NCI-H446 treated with DMSO at 0.1 percent for 48 hours (cell line): ENCODE data around the gene F13A1.

Experiments used
- DNase-seq: peaks from one replicate; lab custom pipeline; 2025; lab: John Stamatoyannopoulos, UW

The F13A1 gene

DNA sequence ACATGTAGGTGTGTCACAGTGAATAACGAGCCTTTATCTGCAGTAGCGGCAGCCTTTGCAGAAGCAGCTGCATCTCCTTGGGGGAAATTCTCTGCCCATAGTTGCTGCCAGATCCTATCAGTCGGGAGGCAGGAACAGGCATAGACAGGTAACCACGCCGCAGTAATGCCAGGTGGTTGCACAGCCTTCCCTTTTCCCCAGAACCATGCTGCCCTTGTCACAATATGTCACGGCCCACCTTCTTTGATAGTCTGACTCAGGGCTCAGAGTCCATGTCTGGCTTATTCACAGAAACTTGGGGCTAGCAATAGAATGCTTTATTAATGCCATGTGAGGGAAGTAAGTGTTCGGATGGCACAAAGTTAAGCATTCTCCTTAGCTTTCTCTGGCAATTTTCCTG is 76.6 kb downstream of the F13A1 start:
- no peak for DNase-seq

DNA sequence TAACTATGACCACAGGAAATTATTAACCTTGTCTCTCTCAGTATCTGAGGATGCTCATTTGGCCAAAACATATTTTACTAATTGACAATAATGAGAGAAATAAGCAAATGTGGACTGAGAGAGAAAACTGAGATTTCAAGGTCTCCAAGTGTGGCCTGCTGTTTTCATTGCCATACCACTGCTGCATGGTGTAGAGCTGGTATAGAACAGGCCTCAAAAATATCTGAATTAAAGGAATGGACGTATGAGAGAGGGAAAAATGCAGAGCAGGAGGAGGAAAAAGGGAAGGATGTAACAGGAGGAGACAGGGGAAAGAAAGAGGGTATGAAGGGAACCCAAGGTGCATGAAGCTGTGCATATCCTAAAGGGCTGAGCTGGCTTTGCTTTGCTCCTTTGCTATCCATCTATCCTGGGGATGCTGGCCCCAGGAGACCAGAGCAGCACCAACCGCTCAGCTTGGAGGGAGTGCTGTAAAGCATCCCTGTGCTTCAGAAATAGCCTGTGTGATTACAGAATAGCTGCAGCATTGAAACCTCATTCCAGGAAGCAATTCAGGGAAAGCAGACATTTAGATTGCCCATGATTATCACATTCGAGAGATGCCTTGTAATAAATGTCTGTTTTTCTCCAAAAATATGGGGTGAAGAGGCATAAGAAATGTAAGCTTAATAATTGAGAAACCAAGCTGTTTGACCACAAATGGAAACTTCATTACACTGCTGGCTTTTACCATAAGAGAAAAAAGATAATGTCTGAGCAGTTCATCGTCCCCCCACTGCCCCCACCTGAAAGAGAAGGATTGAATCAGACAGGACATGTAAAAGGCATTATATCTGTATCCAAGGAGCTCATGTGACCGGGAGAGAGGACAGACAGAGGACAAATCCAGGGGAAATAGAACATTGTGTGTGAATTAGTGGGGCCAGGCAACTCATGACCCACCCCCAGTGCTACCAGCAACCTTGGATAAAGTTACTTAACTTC is 80.6 kb downstream of the F13A1 start:
- DNase-seq = no peak

DNA sequence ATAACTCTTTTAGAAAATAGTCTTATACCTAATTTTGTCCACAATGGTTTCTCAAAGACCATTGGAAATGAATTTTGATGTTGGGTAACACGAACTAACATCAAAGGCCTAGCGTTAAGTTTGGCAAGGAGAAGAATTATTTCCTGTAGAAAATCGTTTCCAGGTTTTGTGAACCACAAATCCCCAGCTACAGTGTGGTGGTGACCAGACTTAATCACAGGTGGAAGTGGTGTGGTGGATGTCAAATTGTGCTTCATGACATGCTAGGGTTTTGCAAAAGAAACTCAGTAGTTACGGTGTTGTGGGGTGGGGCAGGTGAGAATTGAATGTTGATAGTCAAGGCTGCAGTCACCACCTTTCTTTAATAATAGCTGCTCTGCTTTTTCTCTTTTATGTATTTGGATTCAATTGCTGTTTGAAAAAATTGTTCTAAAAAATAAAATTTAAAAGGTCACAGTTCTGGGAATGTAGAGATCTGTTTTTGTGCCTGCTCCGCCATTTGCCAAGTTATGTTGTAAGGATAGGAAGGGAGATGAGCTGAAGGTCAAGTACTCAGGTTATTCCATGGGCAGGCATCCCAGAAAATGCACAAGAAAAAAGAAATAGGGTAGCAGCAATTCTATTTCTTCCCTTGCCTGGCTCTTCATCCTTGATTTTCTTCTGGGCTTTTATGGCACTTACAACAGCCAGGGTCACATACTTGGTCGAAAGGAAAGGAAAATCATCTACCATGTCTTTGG is 83.6 kb downstream of the F13A1 start:
- DNase-seq = no peak

DNA sequence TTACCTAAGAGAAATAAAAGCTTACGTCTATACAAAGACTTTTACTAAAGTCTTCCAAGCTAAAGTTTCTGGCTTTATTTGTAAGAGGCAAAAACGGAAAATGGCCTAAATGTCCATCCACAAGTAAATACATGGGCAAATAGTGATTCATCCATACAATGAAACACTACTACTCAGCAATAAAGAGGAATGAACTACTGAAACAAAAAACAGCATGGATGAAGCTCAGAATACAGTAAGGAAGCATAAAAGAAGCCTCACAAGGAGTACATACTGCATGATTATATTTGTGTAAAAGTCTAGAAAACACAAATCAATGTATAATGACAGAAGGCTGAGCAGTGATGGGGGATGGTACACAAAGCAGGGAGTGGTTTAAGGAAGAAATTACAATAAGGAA is 84.7 kb downstream of the F13A1 start:
- no peak for DNase-seq

DNA sequence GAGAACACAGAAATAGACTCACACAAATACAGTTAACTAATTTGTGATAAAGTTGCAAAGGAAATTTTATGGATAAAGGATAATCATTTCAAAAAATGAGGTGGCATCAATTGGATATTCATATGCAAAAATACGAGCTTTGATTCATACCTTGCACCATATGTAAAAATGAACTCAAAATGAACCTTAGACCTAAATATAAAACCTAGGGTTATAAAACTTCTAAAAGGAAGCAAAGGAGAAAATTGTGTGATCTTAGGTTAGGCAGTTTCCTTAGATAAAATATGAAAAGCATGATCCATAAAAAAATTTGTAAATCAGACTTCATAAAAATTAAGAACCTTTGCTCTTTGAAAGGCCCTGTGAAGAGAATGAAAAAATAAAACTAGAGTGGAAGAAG is 85.5 kb downstream of the F13A1 start:
- DNase-seq = no peak

DNA sequence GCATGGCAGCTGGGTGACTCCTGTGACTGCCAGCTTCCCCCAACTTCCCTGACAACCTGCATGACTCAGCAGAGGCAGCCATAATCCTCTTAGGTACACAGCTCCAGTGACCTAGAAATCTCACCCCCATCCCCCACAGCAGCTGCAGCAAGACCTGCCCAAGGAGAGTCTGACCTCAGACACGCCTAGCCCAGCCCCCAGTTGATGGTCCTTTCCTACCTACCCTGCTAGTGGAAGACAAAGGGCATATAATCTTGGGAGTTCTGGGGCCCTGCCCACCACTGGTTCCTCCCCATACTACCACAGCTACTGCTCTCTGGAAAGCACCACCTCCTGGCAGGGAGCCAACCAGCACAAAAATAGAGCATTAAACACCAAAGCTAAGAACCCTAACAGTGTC is 90.2 kb downstream of the F13A1 start:
- no peak for DNase-seq

DNA sequence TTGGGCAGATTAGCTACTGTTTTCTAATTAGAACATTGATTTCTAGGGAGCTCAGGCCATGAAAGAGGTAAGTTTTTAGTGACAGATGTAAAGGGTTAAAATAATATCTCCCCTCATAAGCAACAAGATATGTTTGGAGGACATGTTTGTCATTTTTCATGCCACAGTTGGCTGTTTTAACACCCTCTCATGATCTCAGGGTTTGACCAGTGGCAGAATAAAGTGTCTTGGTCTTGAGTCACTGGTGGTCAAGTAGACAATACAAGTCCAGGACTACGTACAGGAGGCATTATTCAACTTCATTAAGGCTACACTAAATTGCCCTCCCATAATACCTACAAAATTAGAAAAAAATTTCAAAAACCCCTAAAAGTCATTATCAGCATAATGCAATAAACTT is 92.6 kb downstream of the F13A1 start:
- no peak for DNase-seq

DNA sequence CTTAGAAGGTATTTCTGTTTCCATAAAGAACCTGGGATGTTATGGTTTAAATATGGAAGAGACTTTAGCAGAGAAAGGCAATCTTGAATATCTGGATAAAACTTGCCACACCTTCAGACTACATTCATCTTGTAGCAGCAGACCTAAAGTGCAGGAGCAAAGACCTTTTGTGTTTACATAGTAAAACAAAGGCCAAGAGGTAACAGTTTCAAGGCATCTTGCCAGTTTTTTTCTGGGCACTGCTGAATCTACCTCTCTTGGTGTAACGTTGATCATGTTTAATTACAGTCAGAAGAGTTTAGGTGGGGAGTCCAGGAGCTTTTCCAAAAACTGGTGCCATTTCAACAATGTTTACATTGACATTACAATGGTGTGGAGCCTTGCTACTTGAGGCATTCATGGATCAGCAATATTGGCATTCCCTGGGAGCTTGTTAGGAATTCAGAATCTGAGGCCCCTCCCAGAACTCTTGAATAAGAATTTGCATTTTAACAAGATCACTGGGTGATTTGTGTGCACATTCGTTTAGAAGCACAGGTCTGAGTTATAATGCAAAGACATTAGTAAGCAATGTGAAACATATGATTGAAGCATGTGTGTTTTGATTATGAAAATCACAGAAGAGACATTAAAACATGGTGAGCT is 94.5 kb downstream of the F13A1 start:
- DNase-seq = no peak

DNA sequence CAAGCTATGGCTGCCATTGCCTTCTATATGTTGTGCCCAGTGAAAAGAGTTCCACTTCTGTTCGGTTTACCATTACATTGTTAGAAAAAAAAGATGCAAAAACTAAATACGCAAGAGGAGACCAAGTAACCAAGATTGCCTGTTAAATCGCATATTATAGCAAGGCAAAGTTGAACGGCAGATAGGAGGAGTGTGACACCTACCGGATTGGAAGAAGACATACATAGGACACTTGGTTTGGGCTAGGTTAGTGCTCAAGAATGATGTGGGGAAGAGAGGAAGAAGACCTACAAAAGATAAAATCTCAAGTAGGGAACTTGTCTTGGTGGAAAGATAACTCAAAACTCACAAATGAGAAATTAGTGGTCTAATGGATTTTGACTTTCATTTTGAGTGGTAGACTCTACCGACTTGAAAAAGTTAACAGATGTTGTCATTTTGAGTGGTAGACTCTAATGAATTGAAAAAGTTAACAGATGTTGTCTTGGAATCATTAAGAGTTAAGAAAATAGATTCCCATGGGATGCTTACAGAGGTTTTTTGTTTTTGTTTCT is 95.5 kb downstream of the F13A1 start:
- DNase-seq = no peak

DNA sequence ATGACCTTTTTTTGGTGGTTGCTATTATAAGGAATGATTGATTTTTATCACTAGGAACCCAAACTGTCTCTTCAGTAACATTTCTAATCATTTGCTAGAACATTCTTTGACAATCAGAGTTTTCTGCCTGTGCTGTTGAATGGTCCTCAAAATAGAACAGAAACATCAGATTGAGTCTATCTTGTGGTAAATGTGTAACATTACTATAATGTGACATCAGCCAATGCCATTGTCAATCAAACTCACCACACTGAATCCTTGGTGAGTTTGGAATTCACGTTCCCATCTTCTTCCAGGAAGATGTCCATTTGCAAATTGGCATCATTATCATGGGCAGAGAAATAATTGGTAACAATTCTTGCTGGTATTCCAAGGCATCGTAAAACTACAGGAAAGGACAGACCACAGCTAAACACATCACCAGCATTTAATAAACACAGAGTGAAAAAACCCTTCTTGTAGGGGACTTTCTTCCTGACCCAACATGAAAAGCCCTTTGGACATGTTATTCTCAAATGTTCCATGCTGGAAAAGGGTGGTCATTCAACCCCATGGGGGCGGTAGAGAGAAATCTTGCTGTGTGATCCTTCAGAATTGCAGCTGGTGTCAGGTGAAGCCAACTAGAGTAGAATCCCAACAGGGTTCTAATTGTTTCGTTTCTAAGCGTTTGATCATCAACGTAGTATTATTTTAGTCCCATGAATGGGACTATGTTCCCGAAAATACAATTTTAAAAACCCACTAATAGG is 98.5 kb downstream of the F13A1 start:
- DNase-seq = no peak

DNA sequence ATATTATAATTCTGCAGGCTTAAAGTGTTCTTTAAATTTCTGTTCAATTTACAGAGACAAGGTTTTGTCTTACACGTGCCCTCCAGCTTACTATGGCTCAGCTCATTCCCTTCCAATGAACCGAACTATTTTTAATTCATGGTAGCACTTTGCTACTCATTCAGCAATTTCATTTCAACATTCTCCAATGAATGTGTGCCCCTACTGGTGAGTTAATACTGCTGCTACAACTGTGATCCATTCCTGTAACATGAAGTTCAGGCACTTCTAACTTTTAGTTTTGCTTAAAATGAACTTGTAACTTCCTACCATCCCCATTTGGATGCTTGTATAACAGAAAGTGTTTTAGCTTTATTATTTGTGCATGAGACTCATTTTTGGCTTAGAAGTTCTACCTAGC is 99.7 kb downstream of the F13A1 start:
- no peak for DNase-seq

DNA sequence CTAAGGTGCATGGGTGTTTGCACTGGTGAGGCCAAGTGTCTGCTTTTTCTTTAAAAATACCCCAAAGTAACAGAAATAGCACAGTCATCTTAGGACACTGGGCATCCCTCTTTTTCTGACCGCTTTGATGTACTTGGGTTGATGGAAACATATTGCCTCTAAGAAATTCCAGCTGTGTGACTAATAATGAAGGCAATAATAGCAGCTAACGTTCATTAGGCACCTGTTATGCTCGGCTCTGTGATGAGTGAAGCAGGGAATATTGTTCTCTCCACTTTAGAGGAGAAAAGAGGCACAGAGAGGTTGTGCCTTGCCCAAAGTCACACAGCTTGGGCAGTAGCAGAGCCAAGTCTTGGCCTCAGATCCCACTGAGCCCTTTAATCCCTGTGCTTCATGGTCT is 100.7 kb downstream of the F13A1 start:
- DNase-seq = no peak

DNA sequence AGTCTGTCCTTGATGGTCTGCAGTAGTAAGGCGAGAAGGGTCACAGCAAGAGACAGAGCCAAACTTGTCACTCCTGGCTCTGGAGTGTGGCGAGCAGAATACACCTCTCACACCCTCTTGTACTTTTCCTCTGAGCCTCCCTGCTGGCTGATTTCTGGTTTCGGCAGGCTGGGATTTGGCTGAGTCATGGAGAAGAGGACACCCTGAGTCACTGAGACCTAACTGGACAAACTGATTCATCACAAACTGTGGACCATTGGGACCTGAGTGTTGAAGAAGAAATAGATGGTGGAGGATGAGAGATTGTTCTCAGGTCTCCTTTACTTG is 101.7 kb downstream of the F13A1 start:
- DNase-seq = no peak

DNA sequence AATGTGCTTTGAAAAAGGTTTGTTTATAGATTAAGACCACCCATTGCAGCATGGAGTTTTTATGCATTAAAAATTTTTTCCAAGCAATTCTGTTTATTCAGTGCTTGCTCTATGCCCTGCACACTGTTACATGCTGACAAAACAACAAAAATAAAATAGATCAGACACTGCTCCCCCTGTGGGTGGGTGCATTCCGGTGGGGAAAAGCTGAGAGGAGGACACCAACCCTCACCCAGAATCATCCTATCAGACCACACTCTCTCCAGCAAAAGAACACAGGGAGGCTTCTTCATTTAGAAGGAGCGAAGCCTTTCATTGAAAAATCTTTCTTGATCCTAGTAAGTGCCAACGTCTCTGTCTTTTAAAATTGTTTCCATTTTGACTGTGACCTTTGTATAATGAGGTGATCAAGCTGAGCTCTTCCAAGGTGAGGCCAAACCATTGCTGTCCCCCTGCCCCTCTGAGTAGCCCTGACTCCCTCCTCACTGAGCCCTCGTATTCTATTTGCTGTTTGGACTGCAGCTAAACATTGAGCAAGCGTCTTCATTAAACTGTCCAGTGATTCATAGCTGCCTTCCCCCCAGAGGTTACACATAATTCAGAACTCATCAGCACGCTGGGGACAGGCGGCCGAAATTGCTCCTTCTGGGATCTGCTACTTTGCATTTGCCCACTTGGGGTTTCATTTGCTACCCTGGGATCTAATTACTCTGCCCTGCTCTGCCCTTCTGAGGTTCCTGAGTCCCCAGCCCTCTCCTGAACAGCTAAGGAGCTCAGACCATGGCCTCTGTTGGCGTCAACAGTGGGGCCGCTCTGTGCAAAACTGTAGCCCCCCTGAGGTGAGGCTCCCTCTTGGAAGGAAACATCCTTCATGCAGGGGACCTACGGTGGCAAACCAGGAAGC is 102.4 kb downstream of the F13A1 start:
- DNase-seq = no peak

DNA sequence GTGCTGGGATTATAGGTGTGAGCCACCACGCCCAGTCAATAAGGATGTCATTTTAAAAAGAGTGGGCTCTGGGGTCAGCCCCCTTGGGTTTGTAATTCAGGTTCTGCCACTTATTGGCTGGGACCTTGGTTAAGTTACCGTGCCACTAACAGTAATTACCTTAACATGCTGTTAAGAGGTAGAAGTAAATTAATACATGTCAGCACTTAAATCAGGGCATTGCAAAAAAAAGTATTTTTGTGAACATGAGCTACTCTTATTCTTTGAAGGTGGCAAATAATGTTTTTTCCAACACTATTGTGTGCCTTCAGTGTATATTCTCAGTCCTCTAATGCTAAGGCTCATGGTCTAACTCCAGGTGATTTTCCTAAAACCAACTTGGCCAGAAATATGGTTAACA is 109.5 kb downstream of the F13A1 start:
- DNase-seq = no peak

DNA sequence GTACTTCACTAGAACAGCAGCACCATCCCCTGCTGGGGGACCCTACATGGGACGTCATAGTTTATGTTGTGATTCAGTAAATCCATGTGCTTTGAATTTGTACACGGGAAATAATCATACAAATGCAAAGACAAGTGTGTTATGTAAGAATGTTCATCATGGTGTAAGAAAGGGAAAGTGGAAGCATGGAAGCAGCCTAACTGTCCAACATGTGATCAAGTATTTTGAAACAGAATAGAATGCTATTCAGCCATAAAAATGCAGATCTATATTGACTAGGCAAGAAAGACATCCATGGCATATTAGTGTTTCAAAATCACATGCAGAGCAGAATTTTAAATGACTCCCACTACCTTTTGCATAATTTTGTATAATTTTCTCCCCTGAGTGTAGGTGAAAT is 117.6 kb downstream of the F13A1 start:
- no peak for DNase-seq

DNA sequence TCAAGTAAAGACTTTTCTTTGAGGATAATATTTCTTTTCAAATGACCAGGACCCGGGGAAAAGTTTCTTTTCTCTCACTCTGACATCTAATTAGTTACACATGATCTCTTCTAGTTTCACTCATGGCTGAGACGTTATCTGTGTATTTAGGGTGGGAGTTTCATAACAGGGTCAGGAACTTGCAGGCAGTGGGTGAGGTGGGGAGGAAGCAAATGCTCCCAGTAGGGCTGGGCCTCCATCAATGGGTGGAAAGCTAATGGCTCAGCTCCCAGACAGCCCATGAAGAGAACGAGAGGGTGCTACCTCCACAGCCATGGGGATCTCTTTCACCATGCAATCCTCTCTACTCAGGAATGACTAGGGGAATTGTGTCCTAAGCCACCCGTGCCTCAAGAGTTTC is 119.3 kb downstream of the F13A1 start:
- DNase-seq = no peak

DNA sequence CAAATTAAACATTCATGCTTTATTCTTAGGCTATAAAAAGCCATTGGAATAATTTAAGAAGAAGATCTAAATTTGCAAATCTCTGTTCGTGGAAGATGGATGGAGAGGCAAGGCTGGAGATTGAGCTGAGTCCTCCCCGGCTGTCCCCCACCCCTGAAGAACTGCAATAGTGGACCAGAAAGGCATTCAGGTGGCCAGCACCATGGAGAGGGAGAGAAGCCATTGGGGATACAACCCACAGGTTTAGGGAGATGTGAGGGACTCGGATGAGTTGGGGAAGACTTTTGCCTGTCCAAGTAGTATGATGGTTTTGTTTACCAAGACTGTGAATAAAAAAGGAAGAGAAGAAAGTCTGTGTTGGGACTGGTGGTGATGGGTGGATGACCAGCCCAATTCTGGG is 120.8 kb downstream of the F13A1 start:
- no peak for DNase-seq

DNA sequence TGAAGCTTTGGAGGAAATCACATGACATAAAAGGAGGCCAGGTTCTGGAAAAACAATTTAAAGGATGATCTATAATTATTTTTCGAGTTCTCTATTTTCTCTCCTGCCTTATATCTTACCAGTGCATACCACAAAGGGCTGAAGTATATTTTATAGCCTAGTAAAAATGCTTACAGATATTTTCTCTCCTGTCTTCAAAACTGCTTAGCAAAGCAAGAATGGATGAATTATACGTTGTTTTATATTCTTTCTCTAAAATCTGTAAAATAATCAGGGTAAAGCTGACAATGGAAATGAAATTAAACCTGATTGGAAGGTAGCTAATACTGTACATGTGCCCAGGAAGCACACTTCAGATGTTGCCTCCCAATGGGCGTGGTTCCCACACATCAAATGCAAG is 123.7 kb downstream of the F13A1 start:
- DNase-seq = no peak

DNA sequence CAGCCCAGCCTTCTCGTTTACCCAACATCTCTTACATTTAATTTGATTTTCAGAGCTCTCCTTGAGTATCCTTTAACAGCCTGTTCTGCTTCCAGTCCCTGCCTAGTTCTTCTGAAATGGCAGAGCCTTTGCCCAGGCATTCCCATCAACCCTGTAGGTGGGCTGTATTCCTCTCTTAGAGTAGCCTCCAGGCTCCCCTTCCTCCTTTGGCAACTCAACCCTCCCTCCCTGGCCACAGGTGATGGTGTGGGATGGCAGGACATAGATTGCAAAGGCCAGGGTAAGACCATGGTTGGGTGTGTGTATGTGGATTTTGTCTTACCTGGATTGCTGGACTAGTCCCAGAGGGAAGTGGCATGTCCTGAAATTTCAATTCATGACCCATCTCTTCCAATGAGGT is 125.4 kb downstream of the F13A1 start:
- no peak for DNase-seq

DNA sequence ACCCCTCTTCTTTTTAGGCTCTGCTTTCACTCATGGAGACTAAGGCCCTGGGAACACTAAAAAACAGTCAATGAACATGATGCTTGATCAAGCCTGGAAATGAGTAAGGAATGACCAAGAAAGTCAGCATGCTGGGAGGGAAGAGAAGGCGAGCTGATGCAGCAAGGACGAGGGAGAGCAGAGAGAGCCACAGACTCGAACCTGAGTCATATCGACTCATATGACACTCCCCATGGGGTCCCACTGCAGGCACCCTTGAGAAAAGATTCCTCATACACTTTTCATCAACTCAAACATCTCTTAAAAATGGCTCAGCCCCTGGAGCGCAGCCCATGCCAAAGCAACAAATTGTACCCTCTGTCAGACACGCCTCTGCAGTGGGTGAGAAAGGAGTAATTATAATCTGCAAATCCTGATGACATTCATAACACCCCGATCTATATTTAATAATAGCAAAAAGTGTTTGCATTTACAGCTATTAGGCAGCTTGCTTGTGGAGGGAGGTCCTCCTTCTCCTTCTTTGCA is 127.2 kb downstream of the F13A1 start:
- no peak for DNase-seq
